Uterus (tissue), 4 donors: ENCODE data around the gene CACNA1D. TPM values are rescaled to one million over a fixed set of nuclear protein-coding genes. Genes with fewer than 3 reads are reported as not detected.

Experiments
- DNase-seq, 2 donors: peaks; one replicate each; pipeline ENCODE4 v3.0.0-alpha.2; 2019 to 2020
- H3K27ac ChIP-seq, 2 donors: fragments of 200-600 bp; sonication (generic); 1 replicate in 1 of 2; 2 replicates in 1 of 2; pipeline ENCODE4 v1.5.1; 2016 to 2018
- H3K27me3 ChIP-seq, 2 donors: fragments of 200-600 bp; sonication (generic); one replicate each; pipeline ENCODE4 v1.5.1; 2018 to 2019; ENCODE audit warnings: control low read depth in 1 of 2
- H3K36me3 ChIP-seq, 2 donors: fragments of 200-600 bp; sonication (generic); one replicate each; pipeline ENCODE4 v1.5.1; 2019; ENCODE audit warnings: control low read depth in 1 of 2
- H3K4me1 ChIP-seq, 2 donors: fragments of 200-600 bp; sonication (generic); one replicate each; pipeline ENCODE4 v1.5.1; 2018 to 2019; ENCODE audit warnings: control low read depth in 1 of 2
- H3K4me3 ChIP-seq, 2 donors: fragments of 200-600 bp; sonication (generic); 1 replicate in 1 of 2; 2 replicates in 1 of 2; pipeline ENCODE4 v1.5.1; 2018 to 2019; ENCODE audit warnings: mild to moderate bottlenecking in 1 of 2
- H3K9me3 ChIP-seq, 2 donors: fragments of 200-600 bp; sonication (generic); one replicate each; pipeline ENCODE4 v1.5.1; 2019; ENCODE audit warnings: control low read depth in 1 of 2
- CTCF ChIP-seq, 4 experiments: fragments of 200-600 bp in 2 of 4; fragments of 450-650 bp in 2 of 4; sonication (generic) in 2 of 4; IDR thresholded peaks; one replicate each; pipeline ENCODE4 v1.5.1; 2016 to 2019; ENCODE audit warnings: antibody characterized with exemption in 4 of 4, mild to moderate bottlenecking in 2 of 4, moderate library complexity in 1 of 4
- POLR2A ChIP-seq, 2 donors: fragments of 450-650 bp; IDR thresholded peaks; one replicate each; pipeline ENCODE4 v1.6.1; 2016; ENCODE audit warnings: antibody characterized with exemption in 2 of 2, mild to moderate bottlenecking in 1 of 2, moderate library complexity in 1 of 2
- intact Hi-C: fragments of 100-400 bp; cut with DNase I; formaldehyde crosslinking; loops from one replicate; pipeline ENCODE4 v1.15.1; 2023; ENCODE audit warnings: low total_unique reads
- total RNA-seq, 4 donors: library from RNA; depleted of rRNA in 3 of 4; stranded (reverse); fragments of >200 nt in 3 of 4; gene quantifications; one replicate each; pipeline versions ENCODE4 v1.1.0 to v1.2.4, GENCODE V29; 2014 to 2023
- donor health status: DM: yes; HTN: yes; CAD: no.

The CACNA1D gene
- total RNA-seq, 4 donors from 2014 or later: 0.88 to 97.5 (median 63.4) TPM

- Histone ChIP-seq H3K27me3 (no peaks in the 10 kb centered on the region), H3K9me3 (no peaks in the 10 kb centered on the region), H3K27ac (no peak overlapping the region), H3K4me3 (no peak overlapping the region), H3K4me1 (no peaks in the 10 kb centered on the region), H3K36me3 (no peaks in the 10 kb centered on the region)
- TF ChIP-seq CTCF (IDR thresholded peaks at IDR 0.05) (no peak), POLR2A (IDR thresholded peaks at IDR 0.05) (no peak)
- DNase-seq: no peak
- intact Hi-C loops: no loop called here
Observed at GRCh38 chr3:53721187-53722119, 227.0 kb downstream of the CACNA1D start.

GRCh38 chr3:53724566-53724965, 230.2 kb downstream of the CACNA1D start:
- H3K36me3 ChIP-seq: no peaks in the 10 kb centered on the region
- no peak for DNase-seq
- TF ChIP-seq POLR2A (IDR thresholded peaks at IDR 0.05) (no peak), CTCF (IDR thresholded peaks at IDR 0.05) (no peak)
- intact Hi-C loops: no loop called here
- no peaks in the 10 kb centered on the region for H3K4me1 ChIP-seq
- no peak overlapping the region for H3K4me3 ChIP-seq
- H3K27ac ChIP-seq: no peak overlapping the region
- no peaks in the 10 kb centered on the region for H3K9me3 ChIP-seq
- no peaks in the 10 kb centered on the region for H3K27me3 ChIP-seq

GRCh38 chr3:53725387-53725995, 231.1 kb downstream of the CACNA1D start:
- no peak for DNase-seq
- Histone ChIP-seq H3K9me3 (no peaks in the 10 kb centered on the region), H3K4me3 (no peak overlapping the region), H3K36me3 (no peaks in the 10 kb centered on the region), H3K27ac (no peak overlapping the region), H3K27me3 (no peaks in the 10 kb centered on the region), H3K4me1 (no peaks in the 10 kb centered on the region)
- intact Hi-C loops: no loop called here
- no peak for TF ChIP-seq CTCF (IDR thresholded peaks at IDR 0.05)

GRCh38 chr3:53726643-53727042, 232.2 kb downstream of the CACNA1D start:
- DNase-seq: no peak
- no peaks in the 10 kb centered on the region for H3K9me3 ChIP-seq
- no peak overlapping the region for H3K27ac ChIP-seq
- H3K4me1 ChIP-seq: no peaks in the 10 kb centered on the region
- TF ChIP-seq CTCF (IDR thresholded peaks at IDR 0.05) (no peak), POLR2A (IDR thresholded peaks at IDR 0.05) (no peak)
- no peaks in the 10 kb centered on the region for H3K27me3 ChIP-seq
- no peaks in the 10 kb centered on the region for H3K36me3 ChIP-seq
- no peak overlapping the region for H3K4me3 ChIP-seq
- intact Hi-C loops: no loop called here

- no peak overlapping the region for H3K27ac ChIP-seq
- H3K36me3 ChIP-seq: no peaks in the 10 kb centered on the region
- intact Hi-C loops: no loop called here
- no peak for TF ChIP-seq CTCF (IDR thresholded peaks at IDR 0.05)
- no peak for TF ChIP-seq POLR2A (IDR thresholded peaks at IDR 0.05)
- no peak overlapping the region for H3K4me3 ChIP-seq
- H3K4me1 ChIP-seq: no peaks in the 10 kb centered on the region
- no peak for DNase-seq
- H3K27me3 ChIP-seq: no peaks in the 10 kb centered on the region
- H3K9me3 ChIP-seq: no peaks in the 10 kb centered on the region
Observed at GRCh38 chr3:53728606-53729005, 234.2 kb downstream of the CACNA1D start.
